AG09309 (cell line): ENCODE measurements around the gene DCLRE1C.
"Not testable (repeated sequence)": the region's sequence is repeated elsewhere in the genome, so short reads cannot be mapped to it uniquely, and the experiment has no call there.

ENCODE experiments used
- DNase-seq: peaks from one replicate; pipeline ENCODE4 v3.0.0-alpha.2; 2010; ENCODE audit warnings: low read depth
- H3K4me3 ChIP-seq: 2 replicates; pipeline ENCODE4 v1.5.1; 2011; ENCODE audit warnings: mild to moderate bottlenecking, low read depth, low read length, moderate library complexity; ENCODE audit not compliant: control insufficient read depth
- CTCF ChIP-seq: IDR thresholded peaks from 2 replicates; pipeline ENCODE4 v1.5.1; 2011; ENCODE audit warnings: mild to moderate bottlenecking, low read depth, low read length, inconsistent platforms; ENCODE audit not compliant: insufficient read depth, control insufficient read depth; ENCODE audit errors: missing control alignments

DCLRE1C gene

GRCh38 chr10:14954001-14954770 is at the start of gene DCLRE1C:
Gene DCLRE1C (minus strand): TSS chr10:14954096. CDS start chr10:14954010, 86 bp downstream.
- peak; percentile 46 for DNase-seq
- TF ChIP-seq CTCF = no peak
- peak within 1 kb of the TSS; percentile 64 for H3K4me3 ChIP-seq

- peak overlapping the region; percentile 27 for H3K4me3 ChIP-seq
- DNase-seq = no peak
- TF ChIP-seq CTCF = no peak
Measured at GRCh38 chr10:14995964-14996565, 42.2 kb upstream of the DCLRE1C start.

GRCh38 chr10:14993500-14994455 is 39.9 kb upstream of the DCLRE1C start:
- not testable (repeated sequence) for DNase-seq, H3K4me3 ChIP-seq

- not testable (repeated sequence) for H3K4me3 ChIP-seq, DNase-seq
Measured at GRCh38 chr10:14992336-14992735, 38.4 kb upstream of the DCLRE1C start.

GRCh38 chr10:14991035-14991749 is 37.3 kb upstream of the DCLRE1C start:
- peak; percentile 18 for TF ChIP-seq CTCF
- DNase-seq = not testable (repeated sequence)

GRCh38 chr10:14989552-14989951 is 35.7 kb upstream of the DCLRE1C start:
- not testable (repeated sequence) for H3K4me3 ChIP-seq, DNase-seq

More at GRCh38 chr10:14991035-14991749, 37.3 kb upstream of the DCLRE1C start:
- H3K4me3 ChIP-seq = not testable (repeated sequence)

- no peak for DNase-seq
Measured at GRCh38 chr10:14982744-14983143, 28.8 kb upstream of the DCLRE1C start.

More at GRCh38 chr10:14982744-14983143, 28.8 kb upstream of the DCLRE1C start:
- TF ChIP-seq CTCF = no peak
- no peak overlapping the region for H3K4me3 ChIP-seq
